Femur (tissue), 1 donor: ENCODE measurements around the gene GULP1.
A peak's percentile ranks its signal among the peaks of the same experiment; 100 is the strongest.

ENCODE experiments used
- DNase-seq: peaks from one replicate; pipeline ENCODE4 v3.0.0-alpha.2; 2017

The GULP1 gene

DNA sequence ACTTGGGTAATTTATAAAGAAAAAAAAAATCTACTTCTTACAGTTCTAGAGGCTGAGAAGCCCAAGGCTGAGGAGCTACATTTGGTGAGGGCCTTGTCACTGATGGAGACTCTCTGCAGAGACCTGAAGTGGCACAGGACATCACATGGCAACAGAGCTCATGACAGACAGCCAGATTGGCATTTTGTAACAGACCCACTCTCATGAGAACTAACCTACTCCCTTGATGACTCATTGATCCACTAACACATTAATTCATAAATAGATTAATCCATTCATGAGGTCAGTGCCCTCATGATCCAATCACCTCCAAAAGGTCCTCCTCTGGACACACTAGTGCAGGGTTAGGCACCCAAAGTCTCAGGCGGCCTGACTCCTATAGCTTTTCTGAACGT lies 318.4 kb downstream of the GULP1 start:
- DNase-seq = no peak

DNA sequence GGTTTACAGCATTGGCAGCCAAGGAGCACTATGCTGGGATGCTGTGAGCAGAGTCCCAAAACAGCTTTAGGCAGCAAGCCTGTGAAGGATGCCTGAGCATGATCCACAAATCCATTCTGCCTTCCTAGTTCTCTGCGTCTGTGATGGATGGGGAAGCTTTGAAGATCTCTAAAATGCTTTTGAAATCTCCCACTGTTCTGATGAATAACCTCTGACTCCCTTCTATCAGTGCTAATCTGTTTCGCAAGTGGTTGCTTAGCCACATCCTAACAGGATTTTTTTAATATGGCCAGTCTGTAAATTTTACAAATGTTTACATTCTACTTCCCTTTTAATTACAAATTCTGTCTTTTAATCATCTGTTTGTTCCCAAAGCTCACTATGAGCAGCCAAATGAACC lies 319.2 kb downstream of the GULP1 start:
- no peak for DNase-seq

DNA sequence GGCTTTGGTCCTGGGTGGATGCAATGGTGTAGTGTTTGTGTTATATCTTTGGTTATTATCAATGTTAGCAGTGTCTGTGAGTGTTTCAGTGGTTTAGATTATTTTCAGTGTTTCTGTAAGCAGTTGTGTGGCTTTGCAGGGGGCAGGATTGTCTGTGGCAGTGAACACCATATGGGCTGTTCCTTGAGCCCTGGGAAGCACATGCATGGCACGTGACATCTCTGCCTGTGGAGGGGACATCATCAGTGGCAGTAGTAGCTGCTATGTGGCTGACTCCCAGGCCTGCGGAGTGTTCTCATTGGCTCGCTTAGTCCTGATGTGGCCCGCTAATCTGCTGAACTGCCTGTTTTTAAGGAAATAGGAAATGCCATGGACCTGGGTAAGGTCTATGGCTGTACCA lies 327.5 kb downstream of the GULP1 start:
- no peak for DNase-seq

DNA sequence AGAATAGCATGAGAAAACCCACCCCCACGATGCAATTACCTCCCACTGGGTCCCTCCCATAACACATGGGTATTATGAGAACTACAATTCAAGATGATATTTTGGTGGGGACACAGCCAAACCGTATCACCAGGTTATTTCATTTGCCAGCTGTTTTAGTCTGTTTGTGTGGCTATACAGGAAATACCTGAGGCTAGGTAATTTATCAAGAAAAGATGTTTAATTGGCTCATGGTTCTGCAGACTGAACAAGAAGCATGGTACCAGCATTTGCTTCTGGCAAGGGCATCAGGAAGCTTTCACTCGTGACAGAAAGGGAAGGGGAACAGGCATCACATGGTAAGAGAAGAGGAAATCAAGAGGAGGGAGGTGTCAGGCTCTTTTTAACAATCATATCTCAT lies 329.2 kb downstream of the GULP1 start:
- no peak for DNase-seq

DNA sequence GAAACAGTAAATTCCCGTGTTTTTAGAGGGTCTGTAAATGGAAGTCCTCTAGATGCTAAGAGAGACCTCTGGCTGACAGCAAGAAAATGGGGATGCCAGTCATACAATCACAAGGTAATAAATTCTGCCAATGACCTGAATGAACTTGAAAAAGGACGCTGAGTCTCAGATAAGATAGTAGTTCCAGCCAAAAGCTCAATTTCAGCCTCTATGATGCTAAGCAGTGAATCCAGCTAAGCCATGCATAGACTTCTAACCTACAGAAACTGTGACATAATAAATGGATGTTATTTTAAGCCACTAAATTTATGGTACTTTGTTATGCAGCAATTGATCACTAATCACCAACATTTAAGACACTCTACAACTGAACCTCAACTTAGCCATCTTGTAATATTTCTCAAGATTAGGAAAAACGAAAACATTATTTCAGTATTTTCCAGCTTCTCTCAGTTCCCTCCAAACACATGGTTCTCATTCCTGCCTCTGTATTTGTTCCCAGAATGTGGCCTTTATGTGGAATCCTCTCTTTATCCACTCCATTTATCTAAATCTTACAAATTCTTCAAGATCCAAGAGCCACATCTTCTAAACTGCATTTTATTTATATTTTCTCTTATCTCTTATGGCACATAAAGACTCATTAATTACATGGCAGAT lies 331.1 kb downstream of the GULP1 start:
- DNase-seq = no peak

DNA sequence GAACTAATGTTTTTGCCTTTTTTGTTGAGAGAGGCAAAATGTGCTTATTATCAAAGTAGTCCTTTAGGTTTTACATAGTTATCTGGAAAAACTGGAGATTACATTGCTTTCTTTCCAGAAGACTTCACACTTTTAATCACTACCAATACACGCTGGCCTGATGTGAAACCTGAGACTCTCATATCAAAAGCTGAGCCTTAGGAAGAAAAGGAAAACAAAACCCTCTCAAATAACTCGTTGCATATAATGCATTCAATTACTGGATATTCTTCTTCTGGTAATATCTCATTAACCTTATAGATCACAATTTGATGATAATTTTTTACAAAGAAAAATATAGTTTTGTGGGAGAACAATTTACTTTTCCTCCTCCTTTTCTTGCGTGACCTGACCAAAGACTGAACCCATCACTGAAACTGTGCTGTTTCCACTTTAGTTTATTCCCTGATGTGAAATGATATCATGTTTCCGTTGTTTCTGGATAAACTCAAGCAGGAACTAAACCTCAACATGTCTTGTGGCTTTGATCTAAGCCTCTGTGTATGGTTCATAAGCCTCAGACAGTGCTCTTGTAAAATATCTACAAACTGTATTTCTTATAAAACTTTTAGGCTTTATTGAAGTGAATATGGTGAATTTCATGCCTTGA lies 332.4 kb downstream of the GULP1 start:
- no peak for DNase-seq

DNA sequence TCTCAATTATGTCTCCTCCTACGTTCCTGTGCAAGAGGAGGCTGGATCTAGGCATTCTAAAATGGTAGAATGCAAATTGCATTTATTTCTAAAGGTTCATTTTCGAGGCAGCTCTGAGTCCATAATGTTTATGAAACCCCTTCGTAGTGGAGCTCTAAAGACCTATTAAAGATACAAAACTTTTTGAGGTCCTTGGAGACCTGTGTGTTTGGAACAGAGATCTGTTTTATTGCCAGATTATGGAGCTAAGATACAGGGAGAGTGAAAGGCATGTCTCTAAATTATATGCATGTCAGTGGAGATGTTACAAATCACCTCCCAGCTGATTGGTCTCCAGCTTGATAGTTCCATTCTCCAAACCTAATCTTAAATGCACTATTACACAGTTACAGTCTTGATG lies 335.8 kb downstream of the GULP1 start:
- no peak for DNase-seq

DNA sequence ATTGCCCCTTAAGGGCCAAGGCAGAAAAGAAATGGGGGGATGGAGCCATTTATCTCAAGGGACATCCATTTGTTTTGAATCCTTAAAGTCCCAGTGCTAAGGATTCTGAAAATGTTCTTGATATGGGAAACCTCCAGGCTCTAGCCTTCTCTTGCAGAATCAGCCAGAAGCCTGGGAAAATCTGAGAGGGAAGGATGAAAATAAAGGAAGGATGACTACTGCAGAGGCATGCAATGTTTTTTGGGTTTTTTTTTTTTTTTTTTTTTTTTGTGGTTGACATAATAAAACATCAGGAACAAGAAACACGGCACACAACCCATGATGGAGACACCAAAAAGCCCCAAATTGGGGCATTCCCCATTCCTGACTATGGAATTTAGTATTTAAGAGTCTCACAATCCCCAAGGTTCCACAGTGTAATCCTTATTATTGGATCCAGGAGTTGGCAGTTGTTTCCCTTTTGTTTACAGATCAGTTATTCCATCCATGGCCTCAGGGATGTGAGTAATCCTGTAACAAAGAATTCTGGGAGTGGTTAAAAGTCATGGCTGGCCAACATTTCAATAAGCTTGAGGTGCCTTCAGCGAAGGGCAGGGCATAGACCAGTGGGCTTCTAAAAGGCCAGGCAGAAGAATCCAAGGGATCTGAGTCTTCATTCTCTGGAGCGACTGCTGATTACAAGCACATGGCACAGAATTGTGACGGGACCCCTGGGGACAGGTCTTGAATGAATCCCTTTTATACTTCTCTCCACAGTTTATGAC lies 337.5 kb downstream of the GULP1 start:
- no peak for DNase-seq

DNA sequence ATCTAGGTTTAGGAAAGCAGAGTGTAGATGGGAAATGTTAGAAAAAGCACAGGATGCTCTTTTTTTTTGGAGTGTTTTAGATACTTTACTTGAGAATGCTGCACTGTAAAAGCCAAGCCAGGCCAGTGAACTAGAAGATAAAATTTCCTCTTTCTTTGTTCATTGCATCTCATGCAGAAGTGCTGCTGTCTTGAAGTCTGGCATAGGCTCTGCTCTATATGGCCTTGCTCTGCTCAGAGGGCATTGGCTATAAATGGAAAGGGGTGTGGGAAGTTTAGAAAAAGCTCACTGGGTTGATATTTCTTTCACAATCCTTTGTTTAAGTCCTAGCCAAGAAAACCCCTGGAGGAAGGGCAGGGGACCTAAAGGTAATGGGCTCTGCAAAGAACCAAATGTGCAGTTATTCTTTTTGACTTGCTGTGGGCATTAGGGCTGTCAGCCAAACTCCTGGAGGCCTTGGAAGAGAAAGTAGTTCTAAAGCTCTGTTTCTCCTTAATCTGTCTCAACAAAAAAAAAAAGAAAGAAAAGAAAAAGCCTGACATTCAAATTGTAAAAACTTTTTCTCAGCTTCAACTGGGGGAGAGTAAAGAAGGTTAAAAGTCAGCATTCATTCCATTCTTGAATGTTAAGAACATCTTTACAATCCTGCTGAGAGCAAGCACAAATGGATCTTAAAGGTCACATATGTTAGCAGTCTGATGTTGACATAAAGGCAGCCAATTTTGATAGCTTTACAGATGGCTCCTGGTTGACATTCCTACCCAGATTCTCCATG lies 338.3 kb downstream of the GULP1 start:
- DNase-seq = peak; percentile 29

DNA sequence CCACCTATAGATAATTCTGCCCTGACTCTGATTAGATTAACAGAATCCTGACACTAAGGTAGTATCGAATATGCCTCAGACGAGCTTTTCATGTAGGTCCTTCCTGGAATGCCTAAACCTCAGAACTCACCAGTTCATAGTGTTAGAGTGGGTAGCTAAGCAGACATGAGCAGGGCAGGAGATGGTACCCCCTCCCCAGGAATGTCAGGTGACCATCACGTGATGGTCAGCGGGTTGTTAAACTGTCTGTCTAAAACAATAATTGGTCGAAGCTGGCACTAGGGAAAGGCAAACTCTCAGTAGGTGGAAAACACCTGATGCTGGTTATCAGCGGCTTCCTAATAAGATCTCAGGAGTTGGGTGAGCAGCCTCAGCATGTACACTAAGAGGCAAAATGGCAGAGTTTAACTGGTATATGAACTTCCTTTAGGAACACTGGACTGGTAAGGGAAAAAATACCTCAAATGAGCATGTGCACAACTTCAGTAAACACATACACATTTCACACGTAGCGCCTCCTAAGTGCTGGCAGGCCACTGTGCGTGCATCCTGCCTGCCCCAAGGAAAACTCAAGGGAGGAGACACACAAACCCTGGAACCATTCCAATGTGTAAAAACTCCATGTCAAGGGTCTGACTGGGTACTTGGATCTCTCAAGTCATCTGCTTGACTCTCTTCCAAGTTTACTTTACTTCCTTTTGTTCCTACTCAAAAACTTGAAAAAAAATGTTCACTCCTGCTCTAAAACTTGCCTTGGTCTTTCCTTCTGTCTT lies 339.5 kb downstream of the GULP1 start:
- DNase-seq = no peak

DNA sequence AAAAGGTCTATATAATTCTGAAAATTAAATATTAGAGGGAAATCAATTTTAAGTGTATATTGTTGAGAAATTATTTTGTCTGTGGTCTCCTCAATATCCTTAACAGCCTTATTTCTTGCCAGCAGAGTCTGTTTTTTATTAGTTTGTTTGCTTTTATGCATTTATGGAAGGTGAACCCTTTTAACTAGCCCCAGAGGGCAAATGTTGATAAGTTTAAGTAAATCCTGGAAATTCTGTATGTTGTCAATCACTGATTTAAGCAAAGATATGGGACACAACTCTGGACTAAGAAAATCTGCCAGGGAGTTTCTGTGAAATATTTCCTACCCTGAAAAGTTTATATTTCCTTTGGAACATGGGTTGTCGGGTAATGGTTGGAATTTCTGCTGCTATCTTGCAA lies 343.0 kb downstream of the GULP1 start:
- DNase-seq = no peak
